Neuronal stem cell (in vitro differentiated cells): ENCODE results near the gene VPS13D.

Experiments
- DNase-seq: peaks from one replicate; pipeline ENCODE4 v3.0.0-alpha.2; 2013; ENCODE audit warnings: low spot score
- H2AFZ ChIP-seq: one replicate; pipeline ENCODE4 v1.6.1; 2013; ENCODE audit warnings: mild to moderate bottlenecking, low read length, inconsistent platforms
- H2AK5ac ChIP-seq: 2 replicates; pipeline ENCODE4 v1.6.1; 2013; ENCODE audit warnings: low read depth, mild to moderate bottlenecking, inconsistent platforms, low read length, moderate library complexity, mixed read lengths
- H2BK120ac ChIP-seq: 2 replicates; pipeline ENCODE4 v1.6.1; 2013; ENCODE audit warnings: low read depth, mild to moderate bottlenecking, inconsistent platforms, low read length, moderate library complexity, mixed read lengths
- H2BK12ac ChIP-seq: one replicate; pipeline ENCODE4 v1.6.1; 2013; ENCODE audit warnings: low read length, inconsistent platforms
- H2BK15ac ChIP-seq: 2 replicates; pipeline ENCODE4 v1.6.1; 2013; ENCODE audit warnings: mild to moderate bottlenecking, low read length, inconsistent platforms, mixed read lengths
- H2BK5ac ChIP-seq: one replicate; pipeline ENCODE4 v1.6.1; 2013; ENCODE audit warnings: inconsistent platforms, mild to moderate bottlenecking, low read length, moderate library complexity
- H3K14ac ChIP-seq: one replicate; pipeline ENCODE4 v1.6.1; 2013; ENCODE audit warnings: low read length, inconsistent platforms
- H3K18ac ChIP-seq: 2 replicates; pipeline ENCODE4 v1.6.1; 2013; ENCODE audit warnings: low read length, inconsistent platforms
- H3K23ac ChIP-seq: 2 replicates; pipeline ENCODE4 v1.6.1; 2013; ENCODE audit warnings: low read depth, mild to moderate bottlenecking, mixed read lengths, low read length, inconsistent platforms; ENCODE audit not compliant: poor library complexity
- H3K27ac ChIP-seq: replicated peaks from 3 replicates; pipeline ENCODE4 v1.5.1; 2013; ENCODE audit warnings: low read length, inconsistent platforms
- H3K27me3 ChIP-seq, 3 experiments: 2 replicates each; pipeline ENCODE4 v1.6.1; 2013; ENCODE audit warnings: low read length in 3 of 3, mild to moderate bottlenecking in 2 of 3, inconsistent platforms in 1 of 3, low read depth in 1 of 3, mixed read lengths in 1 of 3, moderate library complexity in 1 of 3; ENCODE audit not compliant: control insufficient read depth in 3 of 3, insufficient read depth in 3 of 3
- H3K36me3 ChIP-seq, 2 donors: replicated peaks in 1 of 2; 2 replicates each; pipeline ENCODE4 v1.6.1; 2013; ENCODE audit warnings: low read length in 2 of 2; ENCODE audit not compliant: control insufficient read depth in 2 of 2, insufficient read depth in 2 of 2
- H3K4ac ChIP-seq: 2 replicates; pipeline ENCODE4 v1.6.1; 2013; ENCODE audit warnings: inconsistent platforms, mild to moderate bottlenecking, low read length, moderate library complexity
- H3K4me1 ChIP-seq, 2 donors: 1 replicate in 1 of 2; 2 replicates in 1 of 2; pipeline ENCODE4 v1.6.1; 2013; ENCODE audit warnings: low read length in 2 of 2, low read depth in 1 of 2; ENCODE audit not compliant: control insufficient read depth in 2 of 2, insufficient read depth in 1 of 2
- H3K4me2 ChIP-seq: one replicate; pipeline ENCODE4 v1.6.1; 2013; ENCODE audit warnings: mild to moderate bottlenecking, low read length, inconsistent platforms; ENCODE audit not compliant: insufficient read depth, poor library complexity, severe bottlenecking
- H3K4me3 ChIP-seq, 2 donors: 2 replicates each; pipeline ENCODE4 v1.5.1; 2013; ENCODE audit warnings: low read length in 2 of 2, mild to moderate bottlenecking in 2 of 2, inconsistent platforms in 1 of 2, moderate library complexity in 1 of 2
- H3K79me1 ChIP-seq: one replicate; pipeline ENCODE4 v1.6.1; 2013; ENCODE audit warnings: low read depth, mild to moderate bottlenecking, inconsistent platforms, low read length, moderate library complexity
- H3K9ac ChIP-seq: one replicate; pipeline ENCODE4 v1.6.1; 2013; ENCODE audit warnings: mild to moderate bottlenecking, low read depth, low read length, inconsistent platforms; ENCODE audit not compliant: poor library complexity
- H3K9me3 ChIP-seq, 2 donors: replicated peaks in 1 of 2; 2 replicates each; pipeline versions ENCODE3 to v1.6.1; 2013; ENCODE audit warnings: low read length in 2 of 2, mild to moderate bottlenecking in 2 of 2, inconsistent platforms in 1 of 2, low read depth in 1 of 2, mixed read lengths in 1 of 2, moderate library complexity in 1 of 2; ENCODE audit not compliant: control insufficient read depth in 2 of 2, insufficient read depth in 1 of 2
- H4K8ac ChIP-seq: one replicate; pipeline ENCODE4 v1.6.1; 2013; ENCODE audit warnings: low read depth, mild to moderate bottlenecking, inconsistent platforms, low read length, moderate library complexity
- H4K91ac ChIP-seq: one replicate; pipeline ENCODE4 v1.6.1; 2013; ENCODE audit warnings: low read length, low read depth, mild to moderate bottlenecking, inconsistent platforms; ENCODE audit not compliant: poor library complexity
- WGBS, 2 donors: extraction: QIAGEN DNeasy Blood & Tissue Kit; methylation state at CpG; one replicate each; pipeline ENCODE4 v1.1.7; 2013; ENCODE audit warnings: missing lambda C conversion rate in 2 of 2, mixed read lengths in 1 of 2; ENCODE audit not compliant: insufficient read length in 2 of 2, insufficient replicate concordance in 1 of 2; ENCODE audit errors: extremely low coverage in 2 of 2; 5-methylcytosine and 5-hydroxymethylcytosine counted together

VPS13D gene

DNA sequence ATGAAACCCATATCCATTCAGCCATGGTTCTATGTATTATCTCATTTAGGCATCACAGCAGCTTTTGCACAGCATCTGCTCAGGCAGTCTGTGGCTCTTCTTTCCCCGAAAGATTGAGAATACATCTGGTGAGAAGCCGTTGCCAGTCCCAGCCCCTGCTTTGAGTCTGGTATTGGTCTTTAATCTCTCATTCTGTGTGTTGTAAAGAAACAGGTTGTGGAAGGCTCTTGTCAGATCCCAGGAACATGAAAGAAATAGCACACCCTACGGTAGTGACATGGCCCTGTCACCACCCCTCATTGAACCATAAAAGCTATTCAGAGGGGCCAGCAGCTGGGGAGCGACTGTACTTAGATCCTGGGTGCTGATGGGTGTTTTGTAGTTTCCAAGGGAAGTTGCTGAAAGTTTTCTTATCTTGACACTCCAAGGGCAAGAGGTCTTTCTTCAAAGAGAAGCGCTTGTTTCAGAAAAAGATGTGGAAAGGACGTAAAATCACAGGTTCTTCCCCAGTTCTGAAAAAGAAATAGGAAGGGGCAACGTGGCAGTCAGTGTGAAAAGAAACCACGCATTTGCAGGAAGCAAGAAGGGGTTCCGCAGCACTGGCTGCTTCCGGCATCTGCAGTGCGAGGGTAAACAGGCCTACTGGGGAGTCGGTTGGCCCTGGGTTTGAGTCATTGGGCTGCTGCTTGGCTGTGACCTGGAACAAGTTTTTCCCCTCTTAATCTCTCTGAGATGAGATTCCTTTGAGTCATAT, 243.1 kb downstream of the VPS13D start:
- H3K9ac ChIP-seq, result no peak overlapping the region
- no peak overlapping the region for H3K4me3 ChIP-seq
- H3K79me1 ChIP-seq, result no peaks in the 10 kb centered on the region
- H3K23ac ChIP-seq, result no peak overlapping the region
- no peak overlapping the region for H2AK5ac ChIP-seq
- no peak overlapping the region for H3K4ac ChIP-seq
- H2AFZ ChIP-seq, result no peak overlapping the region
- no peaks in the 10 kb centered on the region for H3K36me3 ChIP-seq
- no CpG with 5 or more reads among the region's 12 CpGs for WGBS, 2 donors
- no peaks in the 10 kb centered on the region for H3K27me3 ChIP-seq
- no peak overlapping the region for H3K14ac ChIP-seq
- no peak overlapping the region for H3K4me2 ChIP-seq
- no peak overlapping the region for H4K91ac ChIP-seq
- H2BK5ac ChIP-seq, result no peak overlapping the region
- H3K18ac ChIP-seq, result no peak overlapping the region
- H4K8ac ChIP-seq, result no peak overlapping the region
- H2BK120ac ChIP-seq, result no peak overlapping the region
- peaks cover 2 to 12% of the 10 kb centered on the region in 2 donors for H3K9me3 ChIP-seq
- H2BK15ac ChIP-seq, result no peak overlapping the region
- no peak overlapping the region for H3K27ac ChIP-seq
- H2BK12ac ChIP-seq, result no peak overlapping the region
- H3K4me1 ChIP-seq, result peaks cover 2 to 4% of the 10 kb centered on the region in 2 donors
- no peak for DNase-seq

DNA sequence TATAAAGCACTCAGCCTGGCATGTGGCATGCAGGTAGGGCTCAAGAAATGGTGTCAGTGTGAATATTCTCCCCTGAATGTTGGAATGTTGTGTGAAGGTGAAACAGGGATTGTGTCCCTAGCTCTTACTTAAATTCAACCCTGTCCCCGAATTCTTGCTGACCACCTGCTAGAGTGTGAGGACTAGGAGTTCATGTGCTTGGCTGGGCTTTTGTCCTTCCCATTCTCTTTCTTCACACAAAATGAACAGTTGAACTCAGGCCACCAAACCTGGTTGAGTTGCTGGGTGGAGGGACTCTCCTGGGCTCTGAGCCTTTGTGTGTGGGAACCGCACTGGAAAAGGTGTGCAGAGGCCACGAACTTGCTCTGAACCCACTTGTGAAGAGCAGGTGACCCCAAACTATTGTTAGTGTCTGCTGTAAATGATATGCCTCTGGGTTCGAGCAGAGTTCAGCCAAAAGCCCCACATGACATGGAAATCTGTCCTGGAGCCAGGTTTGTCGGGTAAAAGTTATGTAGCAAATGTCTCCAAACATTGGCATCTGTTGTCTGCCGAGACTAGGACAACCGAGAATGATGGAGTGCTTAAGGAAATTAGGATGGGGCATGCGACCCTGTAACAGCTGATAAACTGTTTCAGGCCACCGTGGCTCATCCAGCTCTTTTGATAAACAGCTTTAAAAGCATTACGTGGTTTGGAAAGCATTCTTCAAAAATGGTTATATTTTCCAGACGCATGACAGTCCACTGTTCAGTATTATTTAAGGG, 243.9 kb downstream of the VPS13D start:
- no peak overlapping the region for H3K4ac ChIP-seq
- H3K4me3 ChIP-seq, result no peak overlapping the region
- H2BK120ac ChIP-seq, result no peak overlapping the region
- H3K36me3 ChIP-seq, result no peaks in the 10 kb centered on the region
- H3K14ac ChIP-seq, result no peak overlapping the region
- H3K18ac ChIP-seq, result no peak overlapping the region
- no peak overlapping the region for H3K4me2 ChIP-seq
- no peak overlapping the region for H3K23ac ChIP-seq
- H2AK5ac ChIP-seq, result no peak overlapping the region
- H2AFZ ChIP-seq, result no peak overlapping the region
- H2BK5ac ChIP-seq, result no peak overlapping the region
- H3K27me3 ChIP-seq, result no peaks in the 10 kb centered on the region
- peaks cover 2 to 12% of the 10 kb centered on the region in 2 donors for H3K9me3 ChIP-seq
- no peaks in the 10 kb centered on the region for H3K79me1 ChIP-seq
- no peak overlapping the region for H2BK12ac ChIP-seq
- WGBS, 2 donors, result no CpG with 5 or more reads among the region's 11 CpGs
- H2BK15ac ChIP-seq, result no peak overlapping the region
- no peak overlapping the region for H4K91ac ChIP-seq
- DNase-seq, result no peak
- H3K27ac ChIP-seq, result no peak overlapping the region
- no peak overlapping the region for H4K8ac ChIP-seq
- H3K4me1 ChIP-seq, result peaks cover 2 to 11% of the 10 kb centered on the region in 2 donors
- H3K9ac ChIP-seq, result no peak overlapping the region

DNA sequence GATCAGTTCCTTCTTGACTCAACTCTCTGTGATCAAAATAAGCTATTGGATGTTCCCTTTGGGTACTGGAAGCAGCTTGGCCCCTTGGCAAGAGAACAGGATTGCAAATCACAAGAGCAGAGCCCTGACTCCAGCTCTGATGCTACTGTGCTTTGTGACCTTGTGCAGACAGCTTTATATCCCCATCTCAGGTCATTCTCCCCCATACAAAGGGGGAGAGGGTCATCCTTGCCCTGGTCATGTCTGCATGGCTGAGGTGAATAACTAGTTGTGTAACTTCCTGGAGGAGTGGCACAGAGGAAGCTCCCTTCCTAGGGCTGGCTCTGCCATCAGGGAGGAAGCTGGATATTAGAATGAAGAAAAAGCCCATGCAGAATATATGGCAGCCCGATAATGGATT, 245.3 kb downstream of the VPS13D start:
- no peak overlapping the region for H3K14ac ChIP-seq
- H3K18ac ChIP-seq, result no peak overlapping the region
- H3K79me1 ChIP-seq, result no peaks in the 10 kb centered on the region
- H3K23ac ChIP-seq, result no peak overlapping the region
- peaks cover 1 to 13% of the 10 kb centered on the region in 2 donors for H3K4me1 ChIP-seq
- H3K9me3 ChIP-seq, result peaks cover 2 to 12% of the 10 kb centered on the region in 2 donors
- no peaks in the 10 kb centered on the region for H3K36me3 ChIP-seq
- no CpG with 5 or more reads among the region's 1 CpG for WGBS, 2 donors
- no peak overlapping the region for H3K4ac ChIP-seq
- no peak overlapping the region for H3K9ac ChIP-seq
- no peaks in the 10 kb centered on the region for H3K27me3 ChIP-seq
- no peak overlapping the region for H2BK15ac ChIP-seq
- no peak overlapping the region for H2BK120ac ChIP-seq
- no peak overlapping the region for H3K4me2 ChIP-seq
- no peak overlapping the region for H3K4me3 ChIP-seq
- DNase-seq, result no peak
- H3K27ac ChIP-seq, result no peak overlapping the region
- H2BK12ac ChIP-seq, result no peak overlapping the region
- no peak overlapping the region for H4K91ac ChIP-seq
- no peak overlapping the region for H2AK5ac ChIP-seq
- H2BK5ac ChIP-seq, result no peak overlapping the region
- no peak overlapping the region for H4K8ac ChIP-seq
- H2AFZ ChIP-seq, result no peak overlapping the region

DNA sequence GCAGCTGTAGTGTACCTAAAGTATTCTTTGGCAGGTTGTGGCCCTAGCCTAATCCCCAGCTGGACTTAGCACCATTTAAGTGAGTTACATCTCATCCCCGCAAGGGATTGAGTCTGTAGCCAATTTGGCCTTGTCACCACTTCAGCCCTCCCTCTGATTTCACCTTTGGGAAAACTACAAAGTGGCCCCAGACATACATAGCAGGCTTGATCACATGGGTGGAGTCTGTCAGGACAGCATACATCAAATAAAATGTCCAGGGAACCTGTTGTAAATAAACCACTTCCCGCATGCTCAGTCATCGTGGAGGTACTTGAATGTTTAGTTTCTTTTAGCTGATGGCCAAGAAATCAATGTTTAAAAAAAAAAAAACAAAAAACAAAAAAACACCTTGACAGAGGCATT, 245.7 kb downstream of the VPS13D start:
- H3K9ac ChIP-seq, result no peak overlapping the region
- H3K23ac ChIP-seq, result no peak overlapping the region
- H3K27ac ChIP-seq, result no peak overlapping the region
- DNase-seq, result no peak
- no peak overlapping the region for H3K4me3 ChIP-seq
- no peak overlapping the region for H2AFZ ChIP-seq
- no peak overlapping the region for H3K4me2 ChIP-seq
- no CpG with 5 or more reads among the region's 3 CpGs for WGBS, 2 donors
- no peak overlapping the region for H3K18ac ChIP-seq
- peaks cover 2 to 12% of the 10 kb centered on the region in 2 donors for H3K9me3 ChIP-seq
- no peak overlapping the region for H4K91ac ChIP-seq
- no peaks in the 10 kb centered on the region for H3K27me3 ChIP-seq
- no peak overlapping the region for H2BK120ac ChIP-seq
- no peak overlapping the region for H3K4ac ChIP-seq
- H3K4me1 ChIP-seq, result peaks cover 0 to 13% of the 10 kb centered on the region in 2 donors
- no peak overlapping the region for H2BK15ac ChIP-seq
- no peaks in the 10 kb centered on the region for H3K36me3 ChIP-seq
- no peaks in the 10 kb centered on the region for H3K79me1 ChIP-seq
- H2AK5ac ChIP-seq, result no peak overlapping the region
- H3K14ac ChIP-seq, result no peak overlapping the region
- H2BK12ac ChIP-seq, result no peak overlapping the region
- no peak overlapping the region for H2BK5ac ChIP-seq
- no peak overlapping the region for H4K8ac ChIP-seq
